K562 (cell line): ENCODE results near the gene PCNX2. TPM values are rescaled to one million over a fixed set of nuclear protein-coding genes. Genes with fewer than 3 reads are reported as not detected.

Experiments
- ATAC-seq: fragments of 200-7000 bp; cut with Tn5 transposase; 3 replicates; pipeline ENCODE4 v1.9.1; 2020; ENCODE audit warnings: moderate library complexity
- BruUV-seq: library from RNA; stranded (reverse); fragments of 400-500 nt; replicated peaks from 2 replicates; lab custom pipeline; 2021; lab: Mats Ljungman, UMichigan
- CTCF ChIA-PET: fragments of 300-600 bp; formaldehyde crosslinking; extraction: SDS; loops from one replicate; lab custom pipeline; 2021; ENCODE audit warnings: low intra/inter-chr PET ratio; lab: Yijun Ruan, JAX
- POLR2A ChIA-PET: fragments of 300-600, 350-650 bp; sonication (Branson Sonifier 250); formaldehyde crosslinking; extraction: SDS; loops from one replicate; lab custom pipeline; 2021; ENCODE audit warnings: antibody characterized with exemption, inconsistent platforms; lab: Yijun Ruan, JAX
- DNase-seq, 4 experiments: peaks; one replicate each; pipeline versions ENCODE4 v3.0.0 to v3.0.0-alpha.2; 2011 to 2018; ENCODE audit warnings: low spot score in 3 of 4, mixed read lengths in 3 of 4; ENCODE audit errors: extremely low read depth in 1 of 4
- FAIRE-seq: peaks from 2 replicates; lab custom pipeline; 2011; peaks lifted over from hg19 to GRCh38; lab: Jason Lieb, UNC
- H2AFZ ChIP-seq: 2 replicates; pipeline ENCODE4 v1.6.0; 2011; ENCODE audit warnings: low read depth, low read length, control low read depth, inconsistent platforms
- H3K27ac ChIP-seq: fragments of 200-600 bp; 3 replicates; pipeline ENCODE4 v1.8.0; 2011; ENCODE audit warnings: low read depth, mild to moderate bottlenecking, control low read depth, inconsistent platforms, low read length, moderate library complexity, mixed read lengths; ENCODE audit errors: extremely low read depth
- H3K27me3 ChIP-seq, 2 experiments: fragments of 300-600 bp in 1 of 2; 2 replicates in 1 of 2; 3 replicates in 1 of 2; pipeline versions ENCODE4 v1.6.0 to v1.8.0; 2011; ENCODE audit warnings: inconsistent platforms in 2 of 2, low read length in 2 of 2, mild to moderate bottlenecking in 1 of 2, mixed read lengths in 1 of 2, moderate library complexity in 1 of 2; ENCODE audit not compliant: control insufficient read depth in 2 of 2, insufficient read depth in 2 of 2
- H3K36me3 ChIP-seq: fragments of 300-600 bp; 3 replicates; pipeline ENCODE4 v1.8.0; 2011; ENCODE audit warnings: mild to moderate bottlenecking, low read length, inconsistent platforms; ENCODE audit not compliant: control insufficient read depth, insufficient read depth
- H3K4me1 ChIP-seq, 2 experiments: fragments of 200-600 bp in 1 of 2; replicated peaks in 1 of 2; 2 replicates in 1 of 2; 3 replicates in 1 of 2; pipeline versions ENCODE4 v1.5.1 to v1.8.0; 2011; ENCODE audit warnings: inconsistent platforms in 2 of 2, low read length in 2 of 2, mild to moderate bottlenecking in 1 of 2, mixed read lengths in 1 of 2, moderate library complexity in 1 of 2; ENCODE audit not compliant: control insufficient read depth in 2 of 2, insufficient read depth in 2 of 2
- H3K4me2 ChIP-seq: 2 replicates; pipeline ENCODE4 v1.6.1; 2011; ENCODE audit warnings: low read length, control low read depth, inconsistent platforms, mixed read lengths; ENCODE audit not compliant: insufficient read depth
- H3K4me3 ChIP-seq: fragments of 200-600 bp; sonication (generic), shearing (Covaris generic); 2 replicates; pipeline ENCODE4 v1.5.1; 2016; ENCODE audit warnings: control low read depth, inconsistent platforms
- H3K79me2 ChIP-seq: fragments of 200-600 bp; 3 replicates; pipeline ENCODE4 v1.8.0; 2011; ENCODE audit warnings: low read length, inconsistent platforms; ENCODE audit not compliant: control insufficient read depth, insufficient read depth
- H3K9ac ChIP-seq, 2 experiments: 2 replicates each; pipeline versions ENCODE4 v1.6.0 to v1.6.1; 2011; ENCODE audit warnings: low read depth in 2 of 2, low read length in 2 of 2, control low read depth in 1 of 2, inconsistent platforms in 1 of 2, mild to moderate bottlenecking in 1 of 2, mixed read lengths in 1 of 2; ENCODE audit not compliant: insufficient read depth in 1 of 2
- H3K9me1 ChIP-seq: one replicate; pipeline ENCODE4 v1.6.0; 2011; ENCODE audit warnings: inconsistent platforms, mild to moderate bottlenecking, low read length, moderate library complexity; ENCODE audit not compliant: control insufficient read depth, insufficient read depth
- H3K9me3 ChIP-seq: replicated peaks from 2 replicates; pipeline ENCODE4 v1.5.1; 2011; ENCODE audit warnings: low read depth, low read length, inconsistent platforms; ENCODE audit not compliant: control insufficient read depth, insufficient read depth
- H4K20me1 ChIP-seq: replicated peaks from 2 replicates; pipeline ENCODE4 v1.6.1; 2011; ENCODE audit warnings: low read length, inconsistent platforms, mixed read lengths; ENCODE audit not compliant: control insufficient read depth, insufficient read depth
- ADNP ChIP-seq: fragments of 200-800 bp; sonication (Bioruptor generic); IDR thresholded peaks from 2 replicates; pipeline ENCODE4 v1.6.1; 2016; ENCODE audit warnings: missing genetic modification characterization, missing compliant biosample characterization
- CHD2 ChIP-seq: IDR thresholded peaks from 2 replicates; pipeline ENCODE4 v1.6.1; 2011; ENCODE audit warnings: low read depth, low read length
- CXXC5 ChIP-seq: fragments of 250-450 bp; sonication (Bioruptor Pico); IDR thresholded peaks from 2 replicates; pipeline ENCODE4 v1.8.0; 2022; ENCODE audit warnings: inconsistent platforms, mild to moderate bottlenecking, moderate library complexity
- HLTF ChIP-seq: fragments of 450-650 bp; IDR thresholded peaks from 2 replicates; pipeline ENCODE4 v1.6.1; 2016
- NR2C2 ChIP-seq, 2 experiments: fragments of 200-800 bp in 1 of 2; sonication (Bioruptor generic) in 1 of 2; sonication (generic) in 1 of 2; formaldehyde crosslinking in 1 of 2; IDR thresholded peaks; 2 replicates each; pipeline versions ENCODE4 v1.6.1 to v1.8.0; 2016 to 2022; ENCODE audit warnings: mild to moderate bottlenecking in 1 of 2, missing compliant biosample characterization in 1 of 2, missing genetic modification characterization in 1 of 2, missing genetic modification reagents in 1 of 2
- PATZ1 ChIP-seq: fragments of 250-450 bp; sonication (Bioruptor Pico); IDR thresholded peaks from 2 replicates; pipeline ENCODE4 v1.5.0; 2020; ENCODE audit warnings: mild to moderate bottlenecking, borderline replicate concordance
- POLR2B ChIP-seq: fragments of 450-650 bp; IDR thresholded peaks from 2 replicates; pipeline ENCODE4 v1.6.1; 2018; ENCODE audit warnings: low read depth; ENCODE audit not compliant: partially characterized antibody
- RBBP5 ChIP-seq: fragments of 200-600 bp; sonication (generic); IDR thresholded peaks from 2 replicates; pipeline ENCODE4 v1.6.1; 2012; ENCODE audit warnings: borderline replicate concordance, mild to moderate bottlenecking, low read length, control low read depth, inconsistent platforms; ENCODE audit not compliant: insufficient read depth, poor library complexity, severe bottlenecking
- RNF2 ChIP-seq: sonication (generic); IDR thresholded peaks from 2 replicates; pipeline ENCODE4 v1.6.1; 2016
- ZBTB2 ChIP-seq: fragments of 450-650 bp; IDR thresholded peaks from 2 replicates; pipeline ENCODE4 v1.6.1; 2016; ENCODE audit warnings: antibody characterized with exemption
- ZNF507 ChIP-seq: conservative IDR thresholded peaks from 2 replicates; pipeline ENCODE4 v1.6.1; 2017; ENCODE audit warnings: missing genetic modification characterization, missing compliant biosample characterization
- ZNF764 ChIP-seq: fragments of 250-450 bp; sonication (Bioruptor Pico); IDR thresholded peaks from 2 replicates; pipeline ENCODE4 v1.4.0; 2020; ENCODE audit warnings: low read depth, mild to moderate bottlenecking, moderate library complexity
- WGBS: fragments of 100-300 bp; shearing (Covaris generic); methylation state at CpG from one replicate; pipeline ENCODE4 v1.1.6; 2016; ENCODE audit warnings: low coverage, mixed read lengths; ENCODE audit not compliant: insufficient coverage; ENCODE audit errors: missing lambda C conversion rate; 5-methylcytosine and 5-hydroxymethylcytosine counted together
- in situ Hi-C: fragments of 300-500 bp; cut with MboI; formaldehyde crosslinking; loops from 4 replicates; pipeline ENCODE4 v1.15.0; 2018; ENCODE audit warnings: inconsistent platforms, mixed read lengths
- intact Hi-C: fragments of 100-400 bp; cut with micrococcal nuclease; formaldehyde crosslinking; loops from 2 replicates; pipeline ENCODE4 v1.14.2; 2022
- polyA plus RNA-seq, 8 experiments: library from polyadenylated mRNA; depleted of rRNA in 4 of 8; stranded (reverse) in 5 of 8; unstranded in 3 of 8; fragments of >200 nt; fragmentation: Nextera tagmentation in 2 of 8; fragmentation: Illumina TruSeq in 1 of 8; extraction: Ambion mirVana in 2 of 8; extraction: Trizol in 1 of 8; gene quantifications; 2 replicates each; pipeline versions ENCODE4 v1.2.1 to v1.2.3, GENCODE V29; 2011 to 2014; ENCODE audit warnings: inconsistent platforms in 1 of 8, missing spikeins in 1 of 8
- total RNA-seq, 7 experiments: library from RNA; depleted of rRNA in 6 of 7; stranded (reverse); fragments of >200 nt in 6 of 7; fragmentation: Illumina TruSeq in 2 of 7; extraction: Trizol in 2 of 7; gene quantifications; 2 replicates each; pipeline versions ENCODE4 v1.2.1 to v1.2.3, GENCODE V29; 2011 to 2021; ENCODE audit warnings: low replicate concordance in 1 of 7

Gene PCNX2
- total and polyA plus RNA-seq, 9 of the 15 experiments (the other 6 are each of a cell fraction or from before 2014, with no cell fraction given), result 0.07 to 0.33 TPM; not detected in 7

GRCh38 chr1:233015965-233016364 lies 279.6 kb downstream of the PCNX2 start:
- peaks cover 12 to 18% of the 10 kb centered on the region in 2 experiments; a peak in 4 of 5 replicates for H3K27me3 ChIP-seq
- DNase-seq, result no peak
- no peak overlapping the region for H2AFZ ChIP-seq
- intact Hi-C loops (no loop called here), in situ Hi-C loops (no loop called here)
- H3K9ac ChIP-seq, result no peak overlapping the region
- no peaks in the 10 kb centered on the region for H3K4me1 ChIP-seq
- H3K36me3 ChIP-seq, result no peaks in the 10 kb centered on the region
- 6% methylated on average over 2 of the region's 2 CpGs for WGBS
- ChIA-PET POLR2A (interaction anchor here (1.4 kb wide), 1 partner anchor 10 kb away, joined by 4 read pairs; no protein-coding TSS in a partner anchor), CTCF (no interaction called here)
- no peak overlapping the region for H3K4me2 ChIP-seq
- no peaks in the 10 kb centered on the region for H3K79me2 ChIP-seq
- H3K27ac ChIP-seq, result no peak overlapping the region
- no peaks in the 10 kb centered on the region for H4K20me1 ChIP-seq
- no peak for ATAC-seq
- H3K4me3 ChIP-seq, result no peak overlapping the region
- BruUV-seq, result no TSS peak
- no peak for FAIRE-seq
- H3K9me3 ChIP-seq, result no peaks in the 10 kb centered on the region
- no peaks in the 10 kb centered on the region for H3K9me1 ChIP-seq
- no peak for TF ChIP-seq CXXC5 (CRISPR knock-in tag)
- TF ChIP-seq ZNF507 (tag), result no peak
- no peak for TF ChIP-seq NR2C2 (CRISPR knock-in tag; IDR thresholded peaks at IDR 0.05)
- no peak for TF ChIP-seq NR2C2 (tag; IDR thresholded peaks at IDR 0.05)
- TF ChIP-seq RBBP5, result no peak
- TF ChIP-seq CHD2, result no peak
- TF ChIP-seq ADNP, result no peak
- no peak for TF ChIP-seq POLR2B
- TF ChIP-seq PATZ1, result no peak
- TF ChIP-seq HLTF, result no peak
- no peak for TF ChIP-seq ZBTB2
- TF ChIP-seq ZNF764 (CRISPR knock-in tag), result no peak
- no peak for TF ChIP-seq RNF2
